NCI-H1048 (cell line): ENCODE data around the gene GADD45A.
"Not testable (repeated sequence)": the region's sequence is repeated elsewhere in the genome, so short reads cannot be mapped to it uniquely, and the experiment has no call there.

ENCODE experiments used
- DNase-seq: peaks from one replicate; lab custom pipeline; 2025; lab: John Stamatoyannopoulos, UW

The GADD45A gene

DNA sequence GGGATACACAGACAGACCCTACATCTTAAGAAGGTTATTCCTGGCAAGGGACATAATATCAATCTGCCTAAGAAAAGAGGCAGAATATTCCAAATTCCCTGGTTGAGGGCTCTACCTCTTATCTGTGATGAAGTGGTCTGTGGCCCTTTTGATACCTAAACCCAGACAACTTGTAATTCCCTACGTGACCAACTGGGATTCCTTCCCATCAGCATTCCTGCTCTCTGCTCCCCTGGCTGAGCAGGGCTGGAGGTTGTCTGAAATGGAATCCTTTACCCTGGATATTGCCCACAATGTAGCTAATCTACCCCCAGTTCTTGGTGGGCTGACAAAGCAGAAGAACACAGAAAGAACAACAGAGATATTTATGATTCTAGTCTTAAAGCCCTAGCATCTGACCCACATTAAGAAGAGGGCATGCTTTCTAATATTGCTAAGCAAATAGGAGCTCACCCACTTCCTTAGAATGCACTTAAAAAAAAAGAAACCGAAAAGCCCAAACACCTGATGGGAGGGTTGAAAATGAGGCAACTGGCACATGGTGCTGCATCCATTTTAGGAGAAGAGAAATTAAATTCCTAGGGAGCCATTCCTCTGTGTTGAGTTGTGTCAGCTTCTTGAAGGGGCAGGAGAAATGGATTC lies 36.8 kb downstream of the GADD45A start:
- no peak for DNase-seq

DNA sequence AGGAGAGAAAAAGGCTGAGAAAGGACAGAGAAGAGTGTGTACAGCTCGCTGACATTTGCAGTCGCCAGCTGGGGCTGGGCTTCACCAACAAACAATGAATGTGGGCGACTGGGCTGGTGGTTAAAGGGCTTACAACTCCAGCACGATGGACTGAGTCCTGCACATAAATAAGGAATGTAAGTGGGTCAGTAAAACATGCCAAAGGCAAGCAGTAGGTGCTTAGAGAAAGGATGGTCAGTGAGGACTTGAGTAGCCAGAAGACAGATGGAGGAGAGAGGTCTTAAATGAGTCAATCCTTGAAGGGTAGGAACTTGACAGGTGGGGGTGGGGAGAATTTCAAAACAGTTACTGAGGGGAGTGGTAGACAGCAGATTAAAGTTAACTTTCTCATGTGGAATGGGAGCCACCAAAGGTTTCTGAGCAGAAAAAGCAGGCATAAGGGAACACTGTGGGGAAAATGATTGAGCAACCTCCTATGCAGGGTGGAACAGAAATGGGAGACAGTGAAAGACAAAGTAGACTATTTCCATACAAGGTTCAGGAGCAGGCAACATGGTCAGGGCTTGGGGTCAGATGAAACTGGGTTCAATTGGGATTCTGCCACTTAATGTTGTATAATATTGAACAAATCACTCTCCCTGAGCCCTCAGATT lies 37.4 kb downstream of the GADD45A start:
- DNase-seq = no peak

DNA sequence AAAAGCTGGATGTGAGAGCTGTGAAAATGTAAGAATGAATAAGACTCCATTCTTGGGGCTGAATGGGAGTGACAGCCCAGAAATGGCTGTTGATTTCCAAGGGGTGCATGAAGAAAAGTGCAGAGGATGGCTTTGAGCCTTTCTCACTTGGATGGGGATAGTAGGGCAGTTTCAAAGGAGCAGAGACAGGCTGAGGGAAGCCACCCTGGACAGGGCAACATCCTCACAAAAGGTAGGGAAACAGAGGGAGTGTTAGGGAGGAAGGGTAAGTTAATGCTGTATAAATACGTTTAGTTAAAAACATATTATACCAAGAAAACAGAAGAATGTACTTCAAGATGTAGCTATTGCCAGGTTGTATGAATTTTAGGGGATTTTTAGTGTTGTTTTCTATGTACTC lies 38.1 kb downstream of the GADD45A start:
- DNase-seq = no peak

DNA sequence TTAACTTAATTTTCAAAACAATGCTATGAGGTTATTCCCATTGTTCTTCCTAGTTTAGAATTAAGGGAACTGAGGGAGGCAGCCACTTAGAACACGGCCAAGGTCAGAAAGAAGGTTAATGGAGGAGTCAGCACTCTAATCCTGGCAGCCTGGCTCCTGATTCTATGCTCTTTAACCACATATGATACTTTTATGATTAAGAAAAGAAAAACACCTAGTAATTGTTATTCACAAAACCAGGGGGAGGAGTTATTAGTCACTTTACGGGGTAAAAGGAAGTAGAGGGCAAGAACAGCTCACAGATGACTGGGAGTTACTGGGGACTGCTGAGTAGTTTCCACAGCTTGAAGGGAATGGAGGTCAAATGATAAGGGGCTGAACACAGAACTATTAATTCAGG lies 38.6 kb downstream of the GADD45A start:
- no peak for DNase-seq

DNA sequence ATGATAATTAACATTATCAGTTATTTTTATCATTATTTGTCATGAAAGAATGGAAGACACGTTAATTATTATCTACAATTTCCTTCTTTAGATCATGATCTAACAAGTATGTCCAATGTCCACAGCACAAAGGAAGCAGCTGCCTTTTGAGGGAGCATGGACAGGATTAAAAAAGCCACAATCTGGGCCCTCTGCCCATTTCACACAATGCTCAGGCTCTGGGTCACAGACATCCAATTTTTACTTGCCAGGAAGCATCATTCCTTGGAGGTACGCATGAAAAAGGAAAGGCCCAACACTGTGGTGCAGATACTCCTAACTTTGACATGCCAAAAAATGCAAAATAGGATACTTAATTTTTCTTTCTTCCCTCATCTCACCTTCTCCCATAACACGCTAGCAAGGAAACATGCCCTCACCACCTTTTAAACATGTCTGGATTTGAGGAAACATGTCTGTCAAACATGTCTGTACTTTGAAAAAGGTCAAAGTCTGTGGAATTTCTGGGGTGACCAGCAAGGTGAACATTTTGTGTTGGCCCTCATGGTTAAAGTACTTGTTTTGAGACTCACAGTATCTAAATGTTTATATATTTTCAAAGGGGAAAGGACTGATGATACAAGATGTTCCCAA lies 40.0 kb downstream of the GADD45A start:
- no peak for DNase-seq

DNA sequence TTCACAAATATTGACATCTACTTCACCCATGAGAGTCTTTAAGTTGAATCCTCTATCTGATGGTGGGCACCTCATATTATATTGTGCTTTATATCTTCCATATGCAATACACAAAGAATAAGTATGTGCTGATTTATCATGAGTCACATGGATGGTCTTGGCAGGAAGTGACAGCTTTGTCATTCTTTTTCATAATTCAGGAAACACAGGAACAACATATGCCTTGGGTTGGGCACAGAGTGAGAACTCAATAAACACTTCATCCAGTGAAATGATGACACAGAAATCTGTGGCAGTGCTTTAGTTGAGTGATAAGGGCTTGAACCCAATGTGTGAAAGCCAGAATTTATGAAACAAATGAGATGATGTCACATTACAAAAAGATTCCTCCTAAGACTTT lies 41.2 kb downstream of the GADD45A start:
- DNase-seq = no peak

DNA sequence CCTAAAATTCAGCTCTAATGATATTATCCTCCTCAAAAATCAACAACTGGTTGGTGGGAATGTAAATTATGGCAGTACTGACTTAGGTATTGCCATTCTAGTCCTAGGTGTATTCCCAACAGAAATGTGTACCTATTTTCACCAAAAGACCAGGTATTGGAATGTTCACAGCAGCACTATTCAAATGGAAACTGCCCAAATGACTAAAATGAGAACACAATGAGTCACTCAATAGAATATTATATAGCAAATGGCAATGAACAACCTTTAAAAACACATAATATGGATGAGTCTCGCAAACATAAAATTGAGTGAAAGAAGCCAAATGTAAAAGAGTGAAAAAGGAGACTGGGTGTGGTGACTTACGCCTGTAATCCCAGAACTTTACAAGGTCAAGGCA lies 44.9 kb downstream of the GADD45A start:
- DNase-seq = no peak

DNA sequence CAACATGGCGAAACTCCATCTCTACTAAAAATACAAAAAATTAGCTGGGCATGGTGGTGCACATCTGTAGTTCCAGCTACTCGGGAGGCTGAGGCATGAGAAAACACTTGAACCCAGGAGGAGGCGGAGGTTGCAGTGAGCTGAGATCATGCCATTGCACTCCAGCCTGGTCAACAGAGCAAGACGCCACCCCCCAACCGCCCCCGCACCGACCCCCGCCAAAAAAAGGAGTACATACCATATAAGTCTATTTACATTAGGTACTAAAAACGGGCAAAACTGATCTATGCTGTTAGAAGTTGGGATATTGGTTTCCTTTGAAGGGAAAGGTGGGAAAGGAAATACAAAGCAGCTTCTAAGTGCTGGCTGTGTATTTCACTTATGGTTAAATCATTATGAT lies 45.3 kb downstream of the GADD45A start:
- not testable (repeated sequence) for DNase-seq

DNA sequence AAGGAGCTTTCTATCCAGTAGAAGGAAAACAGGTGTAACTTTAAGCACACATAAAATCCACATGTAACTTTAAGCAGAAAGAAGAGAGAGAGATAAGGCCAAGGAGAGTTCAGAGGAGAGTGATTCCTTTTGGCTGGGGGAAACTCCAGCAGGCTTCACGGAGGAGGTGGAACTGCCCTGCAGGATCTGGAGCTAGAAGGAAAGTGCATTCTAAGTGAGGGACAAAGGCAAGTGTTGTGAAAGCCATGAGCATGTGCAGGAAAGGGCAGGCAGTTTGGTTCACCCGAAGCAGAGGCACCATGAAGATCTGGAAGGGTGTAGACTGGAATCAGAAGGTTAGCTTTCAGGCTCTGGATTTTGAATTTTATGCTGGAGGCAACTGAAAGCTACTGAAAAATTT lies 46.3 kb downstream of the GADD45A start:
- no peak for DNase-seq

DNA sequence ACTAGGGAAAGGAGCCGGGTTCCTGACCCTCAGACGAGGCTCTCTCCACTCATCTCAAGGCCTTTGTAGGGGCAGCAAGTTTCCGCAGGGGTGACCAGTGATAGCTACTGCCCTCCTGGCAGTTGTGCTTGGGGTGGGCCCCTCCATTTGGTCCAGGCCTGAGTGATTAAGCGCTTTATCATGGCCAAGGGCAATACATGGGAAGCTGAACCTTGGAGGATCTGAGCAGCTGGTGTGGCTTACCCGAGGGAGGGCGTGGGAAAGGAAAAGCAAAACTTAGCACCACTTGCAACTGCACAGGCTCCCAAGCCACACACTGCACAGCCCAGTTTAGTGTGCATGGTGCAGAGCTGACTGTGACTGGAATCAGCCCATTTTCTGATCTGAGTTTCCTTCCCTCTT lies 47.8 kb downstream of the GADD45A start:
- DNase-seq = no peak

DNA sequence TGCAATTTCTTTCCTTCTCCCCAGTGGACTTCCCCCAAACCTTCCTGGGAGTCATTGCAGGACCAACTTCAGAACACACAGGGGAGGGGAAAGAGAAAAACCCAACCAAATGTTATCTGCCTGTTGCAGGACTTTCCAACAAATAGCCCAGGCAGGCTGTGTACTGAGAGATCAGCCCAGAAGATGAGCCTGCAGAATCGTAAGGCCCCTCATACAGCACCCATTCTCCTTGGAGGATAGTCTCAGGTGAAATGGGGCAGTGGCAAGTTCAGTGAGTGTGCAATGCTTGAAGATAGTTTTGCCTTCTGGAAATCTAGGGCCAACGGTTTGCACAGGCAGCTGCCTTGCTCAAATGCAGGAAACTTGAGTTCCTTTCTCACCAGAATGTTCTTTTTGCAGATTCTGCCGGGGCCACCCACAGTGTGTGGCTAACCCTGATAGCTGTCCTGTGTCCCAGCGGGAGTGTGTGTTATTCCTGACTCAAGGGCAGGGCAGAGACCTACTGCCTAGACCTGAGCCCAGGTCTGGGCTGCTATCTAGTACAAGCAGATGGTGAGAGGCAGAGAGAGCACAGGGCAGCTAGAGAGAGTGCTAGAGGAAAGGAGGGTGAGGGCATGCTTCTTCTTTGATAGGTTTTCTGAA lies 48.8 kb downstream of the GADD45A start:
- DNase-seq = no peak

DNA sequence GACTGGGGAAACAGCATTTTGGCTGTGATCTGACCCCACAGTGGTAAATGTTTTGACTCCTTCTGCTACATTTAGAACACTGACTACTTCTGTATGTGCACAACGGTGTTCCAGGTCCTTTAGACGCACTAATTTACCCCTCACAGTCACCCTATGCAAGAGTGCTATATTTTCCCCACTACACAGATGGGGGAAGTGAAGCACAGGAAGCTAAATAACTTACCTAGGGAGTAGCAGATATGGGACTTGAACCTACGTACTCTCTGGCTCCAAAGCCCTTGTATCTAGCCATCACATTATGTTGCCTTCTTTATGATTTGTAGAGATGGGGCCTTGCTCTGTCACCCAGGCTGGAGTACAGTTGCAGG lies 49.3 kb downstream of the GADD45A start:
- DNase-seq = no peak

DNA sequence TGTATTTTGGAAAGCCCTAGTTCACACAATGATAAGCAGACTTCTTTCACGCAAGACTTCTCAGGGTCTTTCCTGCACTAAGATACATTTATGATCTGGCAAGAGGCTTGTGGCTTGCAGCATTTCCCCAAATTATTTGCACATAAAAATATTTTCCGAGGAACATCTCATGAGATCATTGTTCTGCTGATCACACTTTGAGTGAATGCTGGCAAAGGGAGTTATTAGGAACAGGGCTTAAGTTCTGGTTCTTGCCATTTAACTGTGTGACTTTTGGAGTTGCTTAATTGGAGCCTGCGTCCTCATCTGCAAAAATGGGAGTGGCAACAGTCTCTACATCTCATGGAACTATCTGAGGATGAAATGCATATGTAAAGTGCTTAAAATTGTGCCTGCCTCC lies 50.2 kb downstream of the GADD45A start:
- DNase-seq = no peak

DNA sequence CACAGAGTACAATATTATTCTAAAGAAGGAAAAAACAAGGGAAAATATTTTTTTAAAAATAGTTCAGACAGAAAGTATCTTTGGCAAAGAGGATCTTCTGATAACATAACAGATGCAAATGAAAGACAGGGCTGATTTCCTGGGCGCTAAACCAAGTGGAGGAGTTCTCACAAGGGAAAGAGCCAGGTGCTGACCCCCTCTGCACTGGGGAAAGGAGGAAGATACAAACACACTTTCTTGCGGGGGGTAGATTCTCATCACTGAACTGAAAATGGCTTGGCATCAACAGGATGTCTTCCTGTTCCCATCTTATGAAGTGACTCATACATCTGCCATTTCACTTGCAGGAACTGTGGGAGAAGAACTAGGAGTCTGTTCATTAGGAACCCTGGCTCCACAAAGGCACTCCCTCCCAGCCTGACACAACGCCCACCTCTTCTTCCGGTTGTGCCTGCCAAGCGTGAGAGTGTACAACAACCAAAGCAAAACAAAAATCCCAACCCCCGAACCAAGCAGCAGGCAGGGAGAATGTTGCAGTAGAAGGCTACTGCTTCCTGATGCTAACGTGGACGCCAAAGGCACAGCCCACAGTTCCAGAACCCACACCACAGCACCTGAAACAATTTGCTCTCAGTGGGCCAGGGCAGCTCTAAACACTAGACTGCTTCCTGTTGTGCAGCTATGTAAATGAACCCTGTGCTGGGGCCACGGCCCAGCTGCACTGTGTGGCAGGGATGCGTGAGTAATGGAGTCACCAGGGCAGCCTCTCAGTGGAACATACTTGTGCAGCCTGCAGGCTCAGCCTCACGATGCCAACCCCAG lies 51.0 kb downstream of the GADD45A start:
- no peak for DNase-seq

DNA sequence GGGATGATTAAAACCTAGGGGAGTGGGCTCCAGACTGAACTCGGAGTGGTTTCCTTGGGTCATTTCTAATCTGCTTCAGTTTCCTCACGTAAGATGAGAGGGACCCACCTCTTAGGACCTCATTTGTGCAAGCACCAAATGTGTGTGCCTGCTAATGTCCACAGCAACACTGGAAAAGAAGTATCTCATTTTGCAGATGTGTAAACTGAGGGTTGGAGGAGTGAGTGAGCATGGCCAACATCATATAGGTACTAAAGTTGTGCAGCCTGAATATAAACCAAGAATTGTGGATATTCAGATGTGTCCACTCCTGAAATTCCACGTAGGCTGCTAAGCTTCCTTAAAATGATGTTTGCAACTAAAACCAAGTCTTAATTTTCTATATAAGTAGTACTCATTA lies 51.7 kb downstream of the GADD45A start:
- no peak for DNase-seq

DNA sequence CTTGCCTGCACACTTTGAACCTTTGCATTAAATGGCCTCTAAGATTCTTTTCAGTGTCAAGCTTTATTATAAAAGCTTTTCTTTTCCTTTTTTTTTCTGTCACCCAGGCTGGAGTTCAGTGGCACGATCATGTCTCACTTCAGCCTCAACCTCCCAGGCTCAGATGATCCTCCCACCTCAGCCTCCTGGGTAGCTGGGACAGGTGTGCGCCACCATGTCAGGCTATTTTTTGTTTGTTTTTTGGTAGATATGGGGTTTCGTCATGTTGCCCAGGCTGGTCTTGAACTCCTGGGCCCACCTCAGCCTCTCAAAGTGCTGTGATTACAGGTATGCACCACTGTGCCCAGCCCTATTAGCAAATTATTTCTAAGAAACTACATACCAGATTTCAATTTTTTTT lies 52.9 kb downstream of the GADD45A start:
- DNase-seq = no peak
